GM23248 (cell line): ENCODE measurements around the gene CCDC170. TPM values are rescaled to one million over a fixed set of nuclear protein-coding genes. Genes with fewer than 3 reads are reported as not detected.

Experiments used
- DNase-seq: peaks from one replicate; pipeline ENCODE4 v3.0.0-alpha.2; 2015
- H2AFZ ChIP-seq: fragments of 200-600 bp; sonication (generic); 2 replicates; pipeline ENCODE4 v1.6.1; 2016; ENCODE audit warnings: antibody characterized with exemption
- H3F3A ChIP-seq: fragments of 200-600 bp; sonication (generic); 2 replicates; pipeline ENCODE4 v1.6.1; 2016; ENCODE audit warnings: mild to moderate bottlenecking, antibody characterized with exemption, mixed run types; ENCODE audit not compliant: insufficient read depth
- H3K27ac ChIP-seq: fragments of 200-600 bp; sonication (generic); 2 replicates; pipeline ENCODE4 v1.5.1; 2016; ENCODE audit warnings: mild to moderate bottlenecking
- H3K27me3 ChIP-seq: fragments of 200-600 bp; sonication (generic); replicated peaks from 2 replicates; pipeline ENCODE4 v1.6.1; 2016; ENCODE audit warnings: mild to moderate bottlenecking; ENCODE audit not compliant: insufficient read depth
- H3K36me3 ChIP-seq: fragments of 200-600 bp; sonication (generic); 2 replicates; pipeline ENCODE4 v1.6.1; 2016; ENCODE audit warnings: low read depth, mild to moderate bottlenecking
- H3K4me1 ChIP-seq: fragments of 200-600 bp; sonication (generic); 2 replicates; pipeline ENCODE4 v1.6.1; 2016; ENCODE audit warnings: mild to moderate bottlenecking; ENCODE audit not compliant: insufficient read depth
- H3K4me2 ChIP-seq: fragments of 200-600 bp; sonication (generic); one replicate; pipeline ENCODE4 v1.6.1; 2016; ENCODE audit warnings: mild to moderate bottlenecking; ENCODE audit not compliant: unreplicated experiment
- H3K4me3 ChIP-seq: fragments of 200-600 bp; sonication (generic); 2 replicates; pipeline ENCODE4 v1.5.1; 2016; ENCODE audit warnings: mild to moderate bottlenecking
- H3K79me2 ChIP-seq: fragments of 200-600 bp; sonication (generic); 2 replicates; pipeline ENCODE4 v1.6.1; 2016; ENCODE audit warnings: mild to moderate bottlenecking; ENCODE audit not compliant: insufficient read depth
- H3K9ac ChIP-seq: fragments of 200-600 bp; sonication (generic); 2 replicates; pipeline ENCODE4 v1.6.1; 2016; ENCODE audit warnings: mild to moderate bottlenecking
- H3K9me2 ChIP-seq: fragments of 200-600 bp; sonication (generic); 2 replicates; pipeline ENCODE4 v1.6.1; 2016; ENCODE audit warnings: mixed run types, mild to moderate bottlenecking, moderate library complexity; ENCODE audit not compliant: insufficient read depth
- H3K9me3 ChIP-seq: fragments of 200-600 bp; sonication (generic); one replicate; pipeline ENCODE4 v1.6.1; 2017; ENCODE audit warnings: low read depth
- H4K20me1 ChIP-seq: fragments of 200-600 bp; sonication (generic); 2 replicates; pipeline ENCODE4 v1.6.0; 2016; ENCODE audit not compliant: insufficient read depth
- EZH2 ChIP-seq: fragments of 200-600 bp; sonication (generic); IDR thresholded peaks from 2 replicates; pipeline ENCODE4 v1.6.1; 2018; ENCODE audit warnings: antibody characterized with exemption, mild to moderate bottlenecking; ENCODE audit not compliant: insufficient read depth, poor library complexity, severe bottlenecking
- EZH2phosphoT487 ChIP-seq: fragments of 200-600 bp; sonication (generic); IDR thresholded peaks from 2 replicates; pipeline ENCODE4 v1.6.1; 2018; ENCODE audit warnings: antibody characterized with exemption, moderate library complexity, mild to moderate bottlenecking, low read depth; ENCODE audit not compliant: insufficient read depth
- WGBS, 2 experiments: methylation state at CpG; one replicate each; pipeline ENCODE4 v1.1.6; 2015 to 2017; ENCODE audit warnings: low lambda C conversion rate in 2 of 2, low coverage in 1 of 2; ENCODE audit errors: missing lambda C conversion rate in 2 of 2; 5-methylcytosine and 5-hydroxymethylcytosine counted together
- in situ Hi-C: fragments of 300-500 bp; cut with MboI; formaldehyde crosslinking; loops from 2 replicates; pipeline ENCODE4 v1.15.0; 2020
- polyA plus RNA-seq: library from polyadenylated mRNA; unstranded; fragments of >200 nt; fragmentation: Nextera tagmentation; extraction: Ambion mirVana; gene quantifications from 2 replicates; pipeline ENCODE4 v1.2.1, GENCODE V29; 2016
- total RNA-seq: library from RNA; depleted of rRNA; stranded (reverse); fragments of >200 nt; shearing (Covaris generic); gene quantifications from 2 replicates; pipeline ENCODE4 v1.2.3, GENCODE V29; 2014

CCDC170 gene
- total and polyA plus RNA-seq, 2 experiments from 2014 or later = 0.11 to 0.49 TPM

GRCh38 chr6:151550618-151551017 lies 56.8 kb downstream of the CCDC170 start:
- no peaks in the 10 kb centered on the region for H3F3A ChIP-seq
- DNase-seq = no peak
- H3K27ac ChIP-seq = no peak overlapping the region
- H4K20me1 ChIP-seq = no peaks in the 10 kb centered on the region
- no peaks in the 10 kb centered on the region for H3K9me3 ChIP-seq
- H3K9me2 ChIP-seq = no peaks in the 10 kb centered on the region
- 65 to 79% methylated on average over 3 of the region's 3 CpGs for WGBS, 2 experiments
- no peak overlapping the region for H3K4me3 ChIP-seq
- H3K79me2 ChIP-seq = no peaks in the 10 kb centered on the region
- no peaks in the 10 kb centered on the region for H3K27me3 ChIP-seq
- TF ChIP-seq EZH2 = no peak
- TF ChIP-seq EZH2phosphoT487 = no peak
- H2AFZ ChIP-seq = no peak overlapping the region
- no peaks in the 10 kb centered on the region for H3K4me1 ChIP-seq
- no peak overlapping the region for H3K4me2 ChIP-seq
- in situ Hi-C loops = no loop called here
- H3K36me3 ChIP-seq = no peaks in the 10 kb centered on the region
- no peak overlapping the region for H3K9ac ChIP-seq

DNA sequence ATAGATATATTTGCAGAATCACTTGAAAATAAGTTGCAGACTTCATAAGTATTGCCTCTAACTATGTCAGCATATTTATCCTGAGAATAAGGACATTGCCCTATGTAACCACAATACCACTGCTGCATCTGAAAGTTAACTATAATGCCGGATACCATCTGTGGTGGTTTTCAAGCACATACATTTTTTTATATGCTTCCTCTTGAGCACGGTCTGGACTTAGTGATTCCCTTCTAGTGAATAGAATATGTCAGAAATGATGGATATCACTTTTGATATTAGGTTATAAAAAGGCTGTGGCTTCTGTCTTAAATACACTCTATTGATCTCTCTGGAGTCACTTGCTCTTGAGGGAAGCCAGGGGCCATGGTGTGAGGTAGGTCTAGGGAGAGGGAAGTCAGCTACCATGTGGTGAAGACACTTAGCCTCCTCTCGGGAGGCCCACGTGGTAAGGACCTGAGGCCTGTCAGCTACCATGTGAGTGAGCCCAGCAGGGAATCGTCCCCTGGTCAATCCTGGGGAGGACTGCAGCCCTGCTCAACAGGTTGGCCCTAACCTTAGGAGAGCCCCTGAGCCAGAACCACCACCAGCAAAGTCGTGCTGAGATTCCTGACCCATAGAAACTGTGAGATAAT lies 57.5 kb downstream of the CCDC170 start:
- Histone ChIP-seq H3K27me3 (no peaks in the 10 kb centered on the region), H3K4me1 (no peaks in the 10 kb centered on the region), H3K4me3 (no peak overlapping the region), H3K27ac (no peak overlapping the region), H3K9ac (no peak overlapping the region), H3K79me2 (no peaks in the 10 kb centered on the region), H3K36me3 (no peaks in the 10 kb centered on the region), H3K4me2 (no peak overlapping the region), H3K9me2 (no peaks in the 10 kb centered on the region), H3K9me3 (no peaks in the 10 kb centered on the region), H2AFZ (no peak overlapping the region), H4K20me1 (no peaks in the 10 kb centered on the region), H3F3A (no peaks in the 10 kb centered on the region)
- 52 to 59% methylated on average over 6 of the region's 6 CpGs for WGBS, 2 experiments
- no peak for TF ChIP-seq EZH2
- no peak for TF ChIP-seq EZH2phosphoT487
- no peak for DNase-seq
- in situ Hi-C loops = no loop called here

GRCh38 chr6:151553416-151554165 lies 59.8 kb downstream of the CCDC170 start:
- no peak for DNase-seq
- in situ Hi-C loops = no loop called here

GRCh38 chr6:151561238-151561637 lies 67.4 kb downstream of the CCDC170 start:
- no peak for DNase-seq
- Histone ChIP-seq H3K4me1 (no peaks in the 10 kb centered on the region), H4K20me1 (no peaks in the 10 kb centered on the region), H3K4me2 (no peak overlapping the region), H3K79me2 (no peaks in the 10 kb centered on the region), H3K36me3 (no peaks in the 10 kb centered on the region), H3K4me3 (no peak overlapping the region), H3K9me2 (no peaks in the 10 kb centered on the region), H3K9me3 (peaks cover 10% of the 10 kb centered on the region), H3K27ac (no peak overlapping the region), H3F3A (no peaks in the 10 kb centered on the region), H3K9ac (no peak overlapping the region), H3K27me3 (no peaks in the 10 kb centered on the region), H2AFZ (no peak overlapping the region)
- in situ Hi-C loops = no loop called here
- TF ChIP-seq EZH2 (no peak), EZH2phosphoT487 (no peak)

More at GRCh38 chr6:151553416-151554165, 59.8 kb downstream of the CCDC170 start:
- Histone ChIP-seq H3K27me3 (no peaks in the 10 kb centered on the region), H4K20me1 (no peaks in the 10 kb centered on the region), H3K4me2 (no peak overlapping the region), H3K9me3 (peaks cover 6% of the 10 kb centered on the region), H3K4me3 (no peak overlapping the region), H3K9ac (no peak overlapping the region), H3K27ac (no peak overlapping the region), H3F3A (no peaks in the 10 kb centered on the region), H3K79me2 (no peaks in the 10 kb centered on the region), H3K4me1 (no peaks in the 10 kb centered on the region), H3K36me3 (no peaks in the 10 kb centered on the region), H2AFZ (no peak overlapping the region), H3K9me2 (no peaks in the 10 kb centered on the region)
- TF ChIP-seq EZH2 = no peak
- TF ChIP-seq EZH2phosphoT487 = no peak
- WGBS, 2 experiments = 44 to 45% methylated on average over 3 of the region's 3 CpGs
